Activated CD8-positive, alpha-beta memory T cell treated with anti-CD3 and anti-CD28 coated beads for 4 hours (primary cell): ENCODE results near the gene FGD3.

Experiments used
- DNase-seq, 2 donors: peaks; one replicate each; pipeline ENCODE4 v3.0.0-alpha.2; 2020; ENCODE audit warnings: low read depth in 2 of 2

FGD3 gene

GRCh38 chr9:93030642-93031628 is 83.6 kb downstream of the FGD3 start:
- no peak for DNase-seq

DNA sequence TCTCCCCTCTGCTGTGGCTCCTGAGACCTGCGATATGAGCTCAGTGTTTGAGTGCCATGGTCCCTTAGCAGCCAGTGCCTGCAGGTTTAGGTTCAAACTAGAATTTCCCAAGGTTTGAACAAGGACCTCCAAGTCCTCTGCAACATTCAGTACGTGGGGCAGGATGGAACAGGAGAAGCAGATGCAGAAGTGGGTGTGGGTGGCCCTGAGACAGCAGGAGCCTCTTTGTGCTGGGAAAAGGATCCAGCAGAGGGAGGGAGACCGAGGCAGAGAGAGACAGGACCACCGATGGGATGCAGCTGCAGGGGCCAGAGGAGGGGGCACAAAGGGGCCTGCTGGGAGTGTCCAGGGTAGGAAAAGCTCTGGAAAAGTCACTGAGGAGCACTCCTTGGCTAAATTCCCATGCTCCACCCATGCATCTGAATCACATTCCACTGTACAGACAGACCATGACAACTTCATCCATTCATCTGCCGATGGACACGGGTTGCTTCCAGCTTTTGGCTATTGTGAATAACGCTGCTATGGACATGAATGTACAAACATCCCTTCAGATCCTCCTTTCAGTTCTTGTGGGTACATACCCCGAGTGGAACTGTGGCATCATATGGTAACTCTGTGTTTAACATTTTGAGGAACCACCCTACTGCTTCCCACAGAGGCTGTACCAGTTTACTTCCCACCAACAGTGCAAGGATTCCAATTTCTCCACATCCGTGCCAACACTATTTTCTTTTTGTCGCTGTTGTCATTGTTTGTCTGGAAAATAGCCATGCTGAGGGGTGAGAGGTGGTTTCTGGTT is 84.5 kb downstream of the FGD3 start:
- no peak for DNase-seq

- DNase-seq: no peak
Measured at GRCh38 chr9:93032545-93032944, 85.2 kb downstream of the FGD3 start.

DNA sequence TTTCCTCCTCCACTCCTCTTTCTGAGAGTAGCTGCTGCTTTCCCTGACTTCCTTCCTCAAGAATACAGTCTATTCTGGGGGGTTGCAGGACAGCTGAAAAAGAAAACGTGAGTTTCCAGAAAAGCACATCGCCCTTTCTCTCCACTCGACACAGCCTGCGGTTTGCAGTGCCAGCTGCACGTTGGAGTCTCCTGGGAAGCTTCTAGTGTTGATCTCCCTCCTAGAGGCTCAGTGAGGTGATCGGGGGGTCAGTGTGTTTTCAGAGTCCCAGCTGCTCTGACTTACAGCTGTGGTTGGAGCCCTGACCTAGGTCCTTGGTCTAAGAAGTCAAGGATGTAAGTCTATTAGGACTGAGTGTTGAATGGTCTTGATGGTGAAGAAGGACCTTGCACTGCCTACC is 86.2 kb downstream of the FGD3 start:
- DNase-seq: no peak

DNA sequence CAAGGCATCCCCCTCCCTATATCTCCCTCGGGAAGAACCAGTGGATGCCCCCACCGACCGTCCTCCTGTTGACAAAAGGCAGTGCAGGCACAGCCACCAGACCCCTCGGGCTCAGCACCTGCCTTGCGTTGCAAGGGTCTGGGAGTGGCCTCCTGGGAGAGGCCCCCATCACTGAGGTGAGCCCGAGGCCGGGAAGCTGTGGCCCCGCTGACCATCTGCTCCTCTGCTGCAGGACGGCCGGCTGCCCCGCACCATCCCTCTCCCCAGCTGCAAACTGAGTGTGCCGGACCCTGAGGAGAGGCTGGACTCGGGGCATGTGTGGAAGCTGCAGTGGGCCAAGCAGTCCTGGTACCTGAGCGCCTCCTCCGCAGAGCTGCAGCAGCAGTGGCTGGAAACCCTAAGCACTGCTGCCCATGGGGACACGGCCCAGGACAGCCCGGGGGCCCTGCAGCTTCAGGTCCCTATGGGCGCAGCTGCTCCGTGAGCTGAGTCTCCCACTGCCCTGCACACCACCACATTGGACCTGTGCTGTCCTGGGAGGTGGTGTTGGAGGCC is 87.9 kb downstream of the FGD3 start:
- DNase-seq: no peak

DNA sequence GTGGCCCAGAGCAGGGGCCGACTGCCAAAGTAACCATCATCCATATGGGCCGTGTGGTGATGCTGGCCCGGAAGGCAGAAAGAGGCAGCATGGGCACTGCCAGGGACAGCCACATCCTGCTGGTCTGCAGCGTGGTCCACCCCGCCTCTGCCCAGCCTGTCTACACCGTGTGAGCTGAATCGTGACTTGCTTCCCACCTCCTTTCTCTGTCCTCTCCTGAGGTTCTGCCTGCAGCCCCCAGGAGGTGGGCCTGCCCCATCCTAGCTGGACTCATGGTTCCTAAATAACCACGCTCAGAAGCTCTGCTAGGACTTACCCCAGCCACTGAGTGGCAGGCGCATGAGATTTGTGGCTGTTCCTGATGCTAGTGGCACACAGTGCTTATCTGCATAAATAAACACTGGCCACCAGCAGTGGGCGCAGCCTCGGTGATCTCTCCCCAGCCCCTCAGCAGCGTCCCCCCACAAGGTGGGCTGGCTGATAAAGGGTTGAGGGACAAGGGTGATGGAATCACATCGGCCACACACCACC is 88.6 kb downstream of the FGD3 start:
- DNase-seq: no peak

DNA sequence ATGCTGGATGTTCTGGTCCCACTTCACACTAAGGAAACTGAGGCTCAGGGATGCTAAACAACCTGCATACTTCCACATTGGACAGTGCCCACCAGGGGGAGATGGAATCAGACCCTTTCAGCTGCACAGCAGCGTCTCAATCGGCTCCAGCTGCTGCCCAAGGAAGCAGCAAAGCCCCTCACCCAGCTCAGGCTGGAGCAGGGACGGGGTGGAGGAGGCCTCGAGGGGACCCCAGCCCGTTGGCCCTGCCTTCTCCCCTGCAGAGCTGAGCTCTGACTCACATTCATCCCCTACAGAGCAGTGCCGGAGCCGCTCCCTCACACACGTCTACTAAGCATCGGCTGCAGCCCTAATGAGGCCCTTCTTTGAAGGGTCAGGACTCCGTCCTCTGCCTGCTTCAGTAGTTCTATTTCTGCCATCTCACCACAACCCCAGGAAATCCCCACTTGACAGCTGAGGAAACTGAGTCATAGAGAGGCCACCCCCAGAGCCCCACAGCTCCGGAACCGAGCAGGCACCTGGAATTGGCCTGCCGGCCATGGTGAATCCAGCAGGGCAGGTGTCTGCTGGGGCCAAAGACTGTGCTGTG is 89.7 kb downstream of the FGD3 start:
- DNase-seq: no peak

GRCh38 chr9:93037476-93037971 is 90.2 kb downstream of the FGD3 start:
- DNase-seq: no peak

DNA sequence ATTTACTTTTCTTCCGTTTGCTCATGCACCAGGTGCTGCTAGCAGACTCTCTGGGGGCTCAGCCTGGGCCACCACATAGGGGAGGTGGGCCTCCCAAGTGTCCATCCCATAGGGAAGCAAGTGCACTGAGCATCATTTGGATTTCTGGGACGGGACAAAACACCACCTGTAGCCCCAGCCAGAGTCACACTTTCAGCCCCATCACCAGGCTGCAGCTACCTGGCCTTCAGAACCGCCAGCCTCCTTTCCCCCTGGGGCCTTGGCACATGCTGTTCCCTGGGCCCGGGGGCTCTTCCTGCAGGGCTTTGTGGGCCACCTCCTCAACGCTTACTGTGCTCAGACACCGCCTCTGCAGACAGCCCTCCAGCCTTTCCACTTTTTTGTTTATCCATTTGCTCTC is 91.6 kb downstream of the FGD3 start:
- DNase-seq: no peak

DNA sequence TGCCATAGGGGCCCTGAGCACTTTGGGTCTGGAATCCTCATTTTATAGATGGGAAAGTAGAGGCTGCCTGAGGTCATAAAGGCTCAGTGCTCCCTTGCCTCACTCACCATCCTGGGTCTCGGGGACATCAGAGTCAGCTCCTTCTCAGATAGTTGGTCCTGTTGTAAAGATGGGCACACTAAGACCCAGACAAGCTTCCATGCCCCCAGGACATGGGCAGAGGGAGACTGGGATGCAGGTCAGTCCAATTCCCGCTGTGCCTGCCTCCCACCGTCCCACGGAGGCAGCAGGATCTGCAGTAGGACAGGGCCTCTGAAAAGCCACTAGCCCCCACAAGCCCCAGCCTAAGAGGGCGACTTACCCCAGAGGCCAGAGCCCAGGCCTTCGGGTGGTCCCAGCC is 92.1 kb downstream of the FGD3 start:
- DNase-seq: no peak

GRCh38 chr9:93039976-93040375 is 92.7 kb downstream of the FGD3 start:
- DNase-seq: no peak

- DNase-seq: no peak
Measured at GRCh38 chr9:93040409-93040808, 93.1 kb downstream of the FGD3 start.

GRCh38 chr9:93041108-93041802 is 93.9 kb downstream of the FGD3 start:
- no peak for DNase-seq

- no peak for DNase-seq
Measured at GRCh38 chr9:93043122-93043521, 95.8 kb downstream of the FGD3 start.

GRCh38 chr9:93045521-93045920 is 98.2 kb downstream of the FGD3 start:
- DNase-seq: no peak

- DNase-seq: no peak
Measured at GRCh38 chr9:93048566-93049448, 101.5 kb downstream of the FGD3 start.

- no peak for DNase-seq
Measured at GRCh38 chr9:93049491-93049890, 102.2 kb downstream of the FGD3 start.

- no peak for DNase-seq
Measured at GRCh38 chr9:93050231-93050630, 102.9 kb downstream of the FGD3 start.

DNA sequence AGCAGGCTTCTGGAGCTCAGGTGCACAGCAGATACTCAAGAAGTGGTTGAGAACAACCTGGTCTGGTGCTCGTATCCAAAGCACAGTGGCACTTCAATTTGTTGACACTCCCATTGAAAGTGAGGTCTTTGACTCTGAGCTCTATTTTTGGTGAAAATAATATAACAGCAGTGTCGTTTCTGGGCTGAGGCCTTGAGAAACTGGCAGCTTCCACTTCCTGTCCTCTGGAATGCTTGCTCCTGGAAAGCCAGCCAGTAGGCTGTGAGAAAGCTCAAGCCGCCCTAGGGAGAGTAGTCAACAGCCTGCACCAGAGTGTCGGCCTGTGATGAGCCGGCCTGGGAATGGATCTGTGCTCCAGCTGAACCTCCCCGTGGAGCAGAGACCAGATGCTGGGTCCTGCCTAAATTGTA is 104.4 kb downstream of the FGD3 start:
- DNase-seq: no peak
